CD4-positive, alpha-beta T cell treated with Interleukin-12 subunit alpha and Interleukin-12 subunit beta, for 1 hour (primary cell): ENCODE results near the gene ATP9A.
"Not testable (repeated sequence)": the region's sequence is repeated elsewhere in the genome, so short reads cannot be mapped to it uniquely, and the experiment has no call there.

Source experiments
- DNase-seq: peaks from one replicate; pipeline ENCODE4 v3.0.0-alpha.2; 2020

Gene ATP9A

GRCh38 chr20:51790256-51790655 is 22.1 kb upstream of the ATP9A start:
- DNase-seq: no peak

DNA sequence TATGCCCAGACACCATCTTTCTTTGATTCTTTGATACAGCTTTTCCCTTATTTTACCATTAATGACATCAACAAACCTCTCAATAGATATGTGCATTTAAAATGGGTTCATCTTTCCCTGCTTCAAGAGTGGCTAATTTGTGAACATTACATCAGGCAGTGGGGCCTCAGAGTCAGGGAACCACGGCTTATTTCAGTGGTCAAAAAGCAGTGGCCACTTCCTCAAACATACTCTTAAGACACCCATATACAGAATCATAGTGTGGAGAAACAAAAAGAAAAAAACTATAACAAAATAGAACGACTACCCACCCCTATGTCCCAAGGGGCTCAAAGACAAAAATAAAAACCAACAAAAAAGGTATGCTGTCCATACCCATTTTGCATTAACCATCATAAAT is 21.2 kb upstream of the ATP9A start:
- DNase-seq: no peak

GRCh38 chr20:51788822-51789221 is 20.6 kb upstream of the ATP9A start:
- DNase-seq: no peak

DNA sequence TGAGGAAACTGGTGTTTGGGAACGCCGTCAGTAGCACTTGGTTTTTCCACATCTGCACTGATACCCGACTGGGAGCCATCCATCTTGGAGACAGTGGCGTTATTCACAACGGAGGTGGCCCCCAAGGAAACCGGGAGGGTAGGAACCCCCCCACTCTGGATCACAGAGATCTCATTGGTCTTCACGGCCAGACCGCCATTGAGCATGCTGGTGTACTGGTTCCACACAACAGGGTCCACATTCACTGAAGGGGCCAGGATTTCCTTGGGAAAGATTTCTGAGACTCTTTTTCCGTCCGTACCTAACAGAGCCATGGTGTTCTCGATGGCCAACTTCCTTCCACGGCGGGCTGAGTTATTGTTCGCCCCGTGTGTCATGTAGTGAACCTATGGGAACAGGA is 16.1 kb upstream of the ATP9A start:
- no peak for DNase-seq

GRCh38 chr20:51778229-51778759 is 10.1 kb upstream of the ATP9A start:
- DNase-seq: not testable (repeated sequence)

GRCh38 chr20:51775241-51775640 is 7.1 kb upstream of the ATP9A start:
- no peak for DNase-seq

- no peak for DNase-seq
Measured at GRCh38 chr20:51772236-51772635, 4.0 kb upstream of the ATP9A start.

DNA sequence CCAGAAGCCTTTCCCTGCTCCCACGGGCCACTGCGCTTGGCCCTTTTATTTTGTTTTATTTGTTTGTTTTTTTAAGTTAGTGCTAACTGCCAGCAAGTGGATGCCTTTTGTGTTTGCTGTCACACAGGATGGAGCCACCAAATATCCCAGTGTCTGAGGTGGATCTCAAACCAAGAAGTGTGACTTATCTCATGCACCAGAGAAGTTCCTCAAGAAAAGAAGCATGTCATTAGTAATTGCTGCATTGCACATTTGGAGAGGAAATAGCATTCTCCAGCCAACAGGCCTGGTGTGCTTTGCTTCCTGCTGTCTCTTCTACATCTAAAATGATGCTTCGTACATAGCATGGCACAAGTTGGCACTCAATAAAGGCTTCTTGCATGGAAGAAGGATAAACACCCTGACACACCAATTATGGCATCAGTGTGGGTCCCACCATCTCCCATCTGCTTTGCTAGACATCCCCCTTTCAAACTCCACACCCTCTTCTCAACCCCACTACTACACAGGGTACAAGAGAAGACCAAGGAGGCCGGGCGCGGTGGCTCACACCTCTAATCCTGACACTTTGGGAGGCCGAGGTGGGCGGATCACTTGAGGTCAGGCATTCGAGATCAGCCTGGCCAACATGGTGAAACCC is 1.9 kb upstream of the ATP9A start:
- no peak for DNase-seq

GRCh38 chr20:51768759-51769517 is 748 bp upstream of the ATP9A start:
- no peak for DNase-seq

- peak; percentile 63 for DNase-seq
Measured at GRCh38 chr20:51766994-51767866, 960 bp downstream of the ATP9A start.

DNA sequence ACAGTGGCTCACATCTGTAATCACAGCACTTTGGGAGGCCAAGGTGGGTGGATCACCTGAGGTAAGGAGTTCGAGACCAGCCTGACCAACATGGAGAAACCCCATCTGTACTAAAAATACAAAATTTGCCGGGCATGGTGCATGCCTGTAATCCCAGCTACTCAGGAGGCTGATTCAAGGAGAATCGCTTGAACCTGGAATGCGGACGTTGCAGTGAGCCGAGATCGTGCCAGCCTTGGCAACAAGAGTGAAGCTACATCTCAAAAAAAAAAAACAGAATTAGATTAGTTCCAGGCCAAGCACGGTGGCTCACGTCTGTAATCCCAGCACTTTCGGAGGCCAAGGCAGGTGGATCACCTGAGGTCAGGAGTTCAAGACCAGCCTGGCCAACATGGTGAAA is 2.8 kb downstream of the ATP9A start:
- not testable (repeated sequence) for DNase-seq

DNA sequence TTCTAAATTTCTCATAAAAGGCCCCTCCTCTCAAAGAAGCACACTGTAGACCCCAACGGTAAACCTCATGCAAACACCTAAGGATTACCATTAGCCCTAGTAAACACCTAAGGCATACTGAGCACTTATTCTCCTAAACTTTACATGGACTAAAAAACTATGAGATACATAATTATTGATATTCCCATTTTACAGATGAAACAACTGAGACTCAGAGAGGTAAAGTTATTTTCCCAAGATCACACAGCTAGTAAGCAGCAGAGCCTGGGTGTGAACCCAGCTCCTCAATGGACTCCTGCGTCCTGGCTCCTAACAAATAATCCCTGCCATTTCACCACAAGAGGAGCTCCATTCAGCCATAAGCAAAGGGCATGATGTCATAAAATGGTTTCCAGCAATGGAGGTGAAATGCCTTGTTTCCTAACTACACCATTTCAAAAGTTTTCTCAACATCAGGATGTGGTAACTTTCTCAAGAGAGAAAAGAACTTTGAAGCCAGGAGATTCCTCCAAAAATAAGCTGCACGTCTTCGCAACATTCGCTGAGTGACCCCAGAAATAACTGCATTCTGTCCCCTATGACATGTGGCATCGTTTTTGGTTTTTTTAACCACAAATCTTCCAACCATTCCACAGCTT is 4.1 kb downstream of the ATP9A start:
- DNase-seq: no peak

DNA sequence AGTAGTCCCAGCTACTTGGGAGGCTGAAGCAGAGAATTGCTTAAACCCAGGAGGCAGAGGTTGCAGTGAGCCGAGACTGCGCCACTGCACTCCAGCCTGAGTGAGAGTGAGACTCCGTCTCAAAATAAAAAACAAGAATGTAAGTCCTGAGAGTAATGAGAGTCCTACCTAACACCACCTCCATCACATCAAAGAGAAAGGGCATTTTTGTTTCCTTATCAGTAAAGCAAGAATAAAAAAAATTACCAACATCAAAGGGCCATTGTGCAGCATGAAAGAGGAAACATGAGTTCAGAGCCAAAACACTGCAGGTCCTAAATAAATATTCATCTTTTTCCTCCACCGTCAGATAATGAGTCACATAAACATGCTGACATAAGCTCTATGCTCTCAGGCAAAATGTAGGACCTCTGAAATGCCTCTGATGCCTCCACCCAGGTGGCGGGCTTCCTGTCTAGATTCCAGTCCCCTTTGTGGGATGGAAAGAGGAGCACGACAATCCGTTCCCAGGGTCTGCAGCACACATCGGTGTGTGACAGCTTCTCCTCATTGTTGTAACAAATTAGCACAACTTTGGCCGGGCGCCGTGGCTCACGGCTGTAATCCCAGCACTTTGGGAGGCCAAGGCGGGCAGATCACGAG is 7.2 kb downstream of the ATP9A start:
- no peak for DNase-seq

DNA sequence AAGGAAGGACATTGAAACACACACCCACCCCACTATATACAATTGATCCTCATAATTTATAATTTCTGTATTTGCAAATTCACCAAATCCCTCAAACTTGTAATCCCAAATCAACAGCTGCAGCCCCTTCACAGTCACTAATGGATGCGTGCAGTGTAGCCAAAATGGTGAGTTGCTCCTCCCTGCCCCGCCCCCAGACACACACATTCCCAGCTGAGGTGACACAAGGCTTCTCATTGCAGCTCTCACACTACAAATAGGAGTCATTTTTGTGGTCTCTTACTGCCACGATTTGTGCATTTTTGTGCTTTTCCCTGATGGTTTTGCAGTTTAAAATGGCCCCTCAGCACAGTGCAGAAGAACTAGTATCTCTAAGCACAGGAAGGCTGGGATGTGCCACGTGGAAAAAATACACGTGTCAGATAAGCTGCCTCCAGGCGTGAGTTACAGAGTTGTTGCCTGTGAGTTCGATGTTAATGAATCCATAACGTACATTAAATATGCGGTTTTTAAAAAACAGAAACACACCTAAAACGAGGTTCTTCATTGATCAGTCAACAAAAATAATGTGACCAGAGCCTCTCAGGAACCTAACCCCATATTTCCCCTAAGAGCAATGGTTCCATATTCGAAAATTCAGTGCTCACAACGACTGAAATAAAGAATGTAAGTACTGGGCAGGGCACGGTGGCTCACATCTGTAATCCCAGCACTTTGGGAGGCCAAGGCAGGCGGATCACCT is 8.2 kb downstream of the ATP9A start:
- no peak for DNase-seq

DNA sequence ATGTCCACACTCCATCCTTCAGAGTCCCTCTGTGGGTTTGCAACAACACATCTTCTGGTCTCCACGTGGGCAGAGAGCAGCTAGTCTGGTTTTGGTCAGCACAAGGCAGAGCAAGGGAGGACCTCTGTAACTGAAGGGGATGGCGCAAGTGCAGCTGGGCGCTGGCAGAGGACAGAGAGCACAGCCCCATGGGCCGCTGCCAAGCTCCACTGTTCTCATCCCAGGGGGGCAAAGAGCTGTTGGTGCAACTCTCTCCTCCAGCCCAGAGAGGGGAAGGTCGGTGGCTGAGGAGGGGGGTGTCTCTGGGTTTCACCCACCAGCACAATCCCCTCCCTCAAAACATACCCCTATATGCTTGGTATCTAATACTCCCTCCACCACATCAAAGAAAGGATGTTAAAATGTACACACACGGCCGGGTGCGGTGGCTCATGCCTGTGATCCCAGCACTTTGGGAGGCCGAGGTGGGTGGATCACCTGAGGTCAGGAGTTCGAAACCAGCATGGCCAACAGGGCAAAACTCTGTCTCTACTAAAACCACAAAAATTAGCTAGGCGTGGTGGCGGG is 9.1 kb downstream of the ATP9A start:
- no peak for DNase-seq

GRCh38 chr20:51757226-51757625 is 11.0 kb downstream of the ATP9A start:
- no peak for DNase-seq

- DNase-seq: no peak
Measured at GRCh38 chr20:51756653-51757052, 11.5 kb downstream of the ATP9A start.

DNA sequence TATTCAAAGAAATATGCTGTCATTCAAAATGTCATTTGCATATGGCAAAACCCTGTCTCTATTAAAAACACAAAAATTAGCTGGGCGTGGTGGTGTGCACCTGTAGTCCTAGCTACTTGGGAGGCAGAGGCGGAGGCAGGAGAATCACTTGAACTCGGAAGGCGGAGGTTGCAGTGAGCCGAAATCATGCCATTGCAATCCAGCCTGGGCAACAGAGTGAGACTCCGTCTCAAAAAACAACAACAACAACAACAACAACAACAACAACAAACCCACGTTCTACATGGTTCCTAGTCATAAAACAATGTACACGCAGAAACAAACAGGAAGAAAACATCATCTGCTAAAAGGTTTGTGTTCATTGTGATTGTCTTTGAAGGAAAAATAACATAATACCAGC is 15.0 kb downstream of the ATP9A start:
- not testable (repeated sequence) for DNase-seq

- DNase-seq: no peak
Measured at GRCh38 chr20:51752343-51752951, 15.7 kb downstream of the ATP9A start.

- no peak for DNase-seq
Measured at GRCh38 chr20:51750770-51751388, 17.3 kb downstream of the ATP9A start.
